Psoas muscle (tissue), 8 donors: ENCODE results near the gene BCAS3. TPM values are rescaled to one million over a fixed set of nuclear protein-coding genes. Genes with fewer than 3 reads are reported as not detected.

Experiments
- ATAC-seq, 4 donors: fragments of 200-7000 bp; cut with Tn5 transposase; one replicate each; pipeline ENCODE4 v1.9.1; 2020; ENCODE audit warnings: moderate library complexity in 3 of 4, mild to moderate bottlenecking in 2 of 4
- DNase-seq, 2 donors: peaks; one replicate each; pipeline ENCODE4 v3.0.0-alpha.2; 2020
- H3K27ac ChIP-seq: fragments of 200-600 bp; one replicate; pipeline ENCODE4 v1.8.0; 2022
- H3K27me3 ChIP-seq, 3 donors: fragments of 200-600 bp in 1 of 3; one replicate each; pipeline versions ENCODE4 v1.6.1 to v1.8.0; 2013 to 2022; ENCODE audit warnings: low read length in 2 of 3, mild to moderate bottlenecking in 2 of 3, moderate library complexity in 1 of 3; ENCODE audit not compliant: insufficient read depth in 3 of 3
- H3K36me3 ChIP-seq, 2 donors: fragments of 200-600 bp in 1 of 2; one replicate each; pipeline versions ENCODE4 v1.6.1 to v1.8.0; 2013 to 2022; ENCODE audit warnings: low read depth in 1 of 2, mild to moderate bottlenecking in 1 of 2, moderate library complexity in 1 of 2; ENCODE audit not compliant: insufficient read depth in 1 of 2
- H3K4me1 ChIP-seq: fragments of 200-600 bp; one replicate; pipeline ENCODE4 v1.8.0; 2022
- H3K4me3 ChIP-seq: fragments of 200-600 bp; one replicate; pipeline ENCODE4 v1.8.0; 2022; ENCODE audit warnings: mild to moderate bottlenecking
- H3K9me3 ChIP-seq: fragments of 200-600 bp; one replicate; pipeline ENCODE4 v1.8.0; 2022
- CTCF ChIP-seq: fragments of 200-600 bp; IDR thresholded peaks from one replicate; pipeline ENCODE4 v1.8.0; 2022; ENCODE audit warnings: antibody characterized with exemption
- WGBS, 3 donors: extraction: QIAGEN DNeasy Blood & Tissue Kit; methylation state at CpG; one replicate each; pipeline versions ENCODE4 v1.1.6 to v1.1.7; 2013; 5-methylcytosine and 5-hydroxymethylcytosine counted together
- intact Hi-C, 2 donors: fragments of 100-400 bp; cut with DNase I; formaldehyde crosslinking; loops; one replicate each; pipeline versions ENCODE4 v1.11.0 to v1.14.2; 2022
- polyA plus RNA-seq, 3 donors: library from polyadenylated mRNA; stranded (reverse); fragments of 200-250 nt; gene quantifications; one replicate each; pipeline ENCODE4 v1.2.3, GENCODE V29; 2013
- total RNA-seq, 4 donors: library from RNA; stranded (reverse); fragmentation: NEBNext Ultra II Directional in 2 of 4; extraction: Animal tissue kit (Norgen Biotek cat#: 25700) in 2 of 4; gene quantifications; one replicate each; pipeline versions ENCODE4 v1.2.1 to v1.2.4, GENCODE V29; 2021 to 2023
- donor health status: healthy with polysubstance abuse.
- donor health status: DM: no; HTN: no; CAD: no; lungs with moderate emphysema.
- donor health status: Bipolar disorder and iron deficiency.
- donor health status: healthy.
- donor health status: DM: yes; HTN: yes; CAD: no.
- donor health status: DM: no; HTN: no; CAD: no.
- donor health status: DM: no; HTN: no; CAD: no.
- donor health status: DM: yes; HTN: yes; CAD: no.

The BCAS3 gene
- total and polyA plus RNA-seq, 7 donors, result 2.4 to 28.8 (median 15.0) TPM

- no peaks in the 10 kb centered on the region for H3K9me3 ChIP-seq
- intact Hi-C loops, result no loop called here
- no peak for TF ChIP-seq CTCF
- WGBS, 3 donors, result 54 to 71% (median 55%) methylated on average over 5 of the region's 5 CpGs
- H3K4me1 ChIP-seq, result no peaks in the 10 kb centered on the region
- no peak overlapping the region for H3K4me3 ChIP-seq
- no peak for DNase-seq
- ATAC-seq, result peak in 1 of 4 donors; percentile 27
- H3K27me3 ChIP-seq, result no peaks in the 10 kb centered on the region
- H3K36me3 ChIP-seq, result no peaks in the 10 kb centered on the region
- H3K27ac ChIP-seq, result no peak overlapping the region
These were observed 684.7 kb downstream of the BCAS3 start for GRCh38 chr17:61362396-61362795.

- Histone ChIP-seq H3K27me3 (no peaks in the 10 kb centered on the region), H3K4me1 (no peaks in the 10 kb centered on the region), H3K27ac (no peak overlapping the region), H3K4me3 (no peak overlapping the region), H3K36me3 (no peaks in the 10 kb centered on the region), H3K9me3 (no peaks in the 10 kb centered on the region)
- intact Hi-C loops, result no loop called here
- DNase-seq (no peak), ATAC-seq (no peak)
- no peak for TF ChIP-seq CTCF
- 93 to 95% (median 94%) methylated on average over 9 of the region's 9 CpGs for WGBS, 3 donors
These were observed 685.4 kb downstream of the BCAS3 start for GRCh38 chr17:61362852-61363600.

- H3K27me3 ChIP-seq, result no peaks in the 10 kb centered on the region
- DNase-seq, result no peak
- intact Hi-C loops, result no loop called here
- no peak overlapping the region for H3K4me3 ChIP-seq
- no peak for TF ChIP-seq CTCF
- H3K9me3 ChIP-seq, result no peaks in the 10 kb centered on the region
- no peak for ATAC-seq
- WGBS, 3 donors, result 95 to 96% (median 96%) methylated on average over 13 of the region's 13 CpGs
- H3K4me1 ChIP-seq, result no peaks in the 10 kb centered on the region
- no peak overlapping the region for H3K27ac ChIP-seq
- H3K36me3 ChIP-seq, result no peaks in the 10 kb centered on the region
These were observed 686.2 kb downstream of the BCAS3 start for GRCh38 chr17:61363601-61364462.

GRCh38 chr17:61364463-61364846 lies 686.8 kb downstream of the BCAS3 start:
- no peak overlapping the region for H3K4me3 ChIP-seq
- TF ChIP-seq CTCF, result no peak
- intact Hi-C loops, result no loop called here
- no peak for ATAC-seq
- no peaks in the 10 kb centered on the region for H3K4me1 ChIP-seq
- H3K27ac ChIP-seq, result no peak overlapping the region
- WGBS, 3 donors, result 97 to 100% (median 100%) methylated on average over 3 of the region's 3 CpGs
- H3K9me3 ChIP-seq, result no peaks in the 10 kb centered on the region
- no peaks in the 10 kb centered on the region for H3K36me3 ChIP-seq
- no peaks in the 10 kb centered on the region for H3K27me3 ChIP-seq
- no peak for DNase-seq
